GM18505 (cell line): Measurements from ENCODE around the gene MAD1L1.

Source experiments
- ATAC-seq: cut with Tn5 transposase; IDR thresholded peaks from one replicate; pipeline ENCODE4 v1.9.1; 2021; ENCODE audit not compliant: unreplicated experiment
- POLR2A ChIP-seq: IDR thresholded peaks from 4 replicates; pipeline ENCODE4 v1.6.1; 2011; ENCODE audit warnings: borderline replicate concordance; ENCODE audit not compliant: insufficient read depth, insufficient read length; ENCODE audit errors: extremely low read depth

MAD1L1 gene

GRCh38 chr7:2010551-2011265 lies 222.0 kb downstream of the MAD1L1 start:
- no peak for TF ChIP-seq POLR2A
- ATAC-seq, result no peak

- ATAC-seq, result no peak
- no peak for TF ChIP-seq POLR2A
These were observed 222.6 kb downstream of the MAD1L1 start for GRCh38 chr7:2010101-2010500.

GRCh38 chr7:2009541-2010001 lies 223.2 kb downstream of the MAD1L1 start:
- no peak for TF ChIP-seq POLR2A
- no peak for ATAC-seq

- ATAC-seq, result no peak
- no peak for TF ChIP-seq POLR2A
These were observed 223.7 kb downstream of the MAD1L1 start for GRCh38 chr7:2008936-2009540.

GRCh38 chr7:2008101-2008935 lies 224.4 kb downstream of the MAD1L1 start:
- no peak for TF ChIP-seq POLR2A
- ATAC-seq, result no peak

GRCh38 chr7:2007551-2007950 lies 225.2 kb downstream of the MAD1L1 start:
- no peak for ATAC-seq
- no peak for TF ChIP-seq POLR2A

GRCh38 chr7:2006921-2007381 lies 225.8 kb downstream of the MAD1L1 start:
- no peak for ATAC-seq
- TF ChIP-seq POLR2A, result no peak

GRCh38 chr7:2006231-2006771 lies 226.4 kb downstream of the MAD1L1 start:
- TF ChIP-seq POLR2A, result no peak
- ATAC-seq, result no peak

- TF ChIP-seq POLR2A, result no peak
- no peak for ATAC-seq
These were observed 227.0 kb downstream of the MAD1L1 start for GRCh38 chr7:2005786-2006185.

- TF ChIP-seq POLR2A, result no peak
- ATAC-seq, result no peak
These were observed 227.7 kb downstream of the MAD1L1 start for GRCh38 chr7:2004841-2005725.

- ATAC-seq, result no peak
- no peak for TF ChIP-seq POLR2A
These were observed 228.6 kb downstream of the MAD1L1 start for GRCh38 chr7:2003931-2004812.
